GM12801 (cell line): ENCODE data around the gene CNIH3.

Experiments
- CTCF ChIP-seq: IDR thresholded peaks from one replicate; pipeline ENCODE4 v1.5.1; 2011; ENCODE audit warnings: control low read depth; ENCODE audit not compliant: insufficient read length; ENCODE audit errors: extremely low read depth

Gene CNIH3

DNA sequence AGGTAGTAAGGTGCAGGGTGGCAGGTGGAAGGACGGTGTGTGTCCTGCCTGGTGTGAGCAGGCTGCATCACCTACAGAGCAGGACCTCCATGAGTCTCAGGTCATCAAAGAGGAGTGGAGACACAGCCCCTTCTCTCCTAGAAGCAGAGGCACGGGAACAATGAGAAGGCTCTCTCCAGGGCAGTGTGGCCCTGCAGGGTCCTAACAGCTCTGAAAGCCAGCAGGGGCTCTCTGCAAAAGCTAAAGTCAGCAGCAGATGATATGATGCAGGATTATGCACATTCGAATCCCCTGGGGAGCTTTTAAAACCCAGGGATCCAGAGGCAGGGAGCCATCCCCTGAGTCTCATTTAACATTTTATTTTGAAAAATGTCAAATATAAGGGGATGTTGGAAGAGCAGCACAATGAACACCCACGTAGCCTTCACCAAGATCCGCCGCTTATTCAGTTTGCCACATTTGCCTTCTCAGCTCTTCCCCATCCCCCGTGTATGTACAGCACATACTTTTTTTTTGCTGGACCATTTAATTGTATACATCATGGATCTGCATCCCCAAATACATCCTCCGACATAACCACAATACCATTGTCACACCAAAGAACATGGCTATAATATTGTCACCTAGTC is 88.1 kb downstream of the CNIH3 start:
- TF ChIP-seq CTCF, result no peak

- no peak for TF ChIP-seq CTCF
Observed at GRCh38 chr1:224705578-224705977, 89.5 kb downstream of the CNIH3 start.

DNA sequence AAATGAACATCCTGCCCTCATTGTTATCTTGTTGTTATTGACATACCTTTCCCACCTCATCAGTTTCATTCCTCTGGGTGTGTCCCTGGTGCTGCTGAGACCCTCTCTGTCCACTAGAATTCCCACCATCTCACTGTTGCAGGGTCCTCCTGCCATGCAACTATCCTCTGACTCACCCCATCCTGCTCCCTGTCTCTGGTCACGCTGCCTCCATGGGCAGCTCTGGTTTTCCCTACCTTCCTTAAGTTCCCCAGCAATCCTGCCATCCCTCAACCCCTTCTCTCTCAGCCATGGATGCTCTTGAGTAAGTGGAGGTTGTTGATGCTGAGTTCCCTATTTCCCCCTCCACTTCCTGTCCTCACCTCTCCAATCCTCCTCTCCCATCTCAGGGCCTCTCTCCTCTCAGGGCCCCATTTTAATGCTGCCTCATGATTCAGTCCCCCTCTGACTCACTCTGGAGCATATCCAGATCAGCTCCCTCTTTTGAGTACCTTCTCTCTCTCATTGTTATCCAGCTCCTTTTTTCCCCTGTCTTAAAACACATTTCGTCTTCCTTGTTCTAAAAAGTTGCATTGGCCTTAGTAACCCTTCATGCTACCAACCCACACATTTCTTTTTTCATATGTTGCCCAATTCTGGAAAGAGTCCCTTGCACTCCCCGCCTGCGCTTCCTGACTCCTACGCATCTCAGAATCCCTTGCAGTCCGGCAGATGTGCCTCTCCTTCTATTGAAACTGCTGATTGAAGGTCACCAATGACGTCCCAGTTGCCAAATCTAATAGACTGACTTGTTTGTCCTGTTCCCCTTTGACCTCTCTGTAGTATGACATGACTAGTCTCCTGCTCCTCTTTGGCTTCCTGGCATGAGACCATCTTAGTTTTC is 92.0 kb downstream of the CNIH3 start:
- no peak for TF ChIP-seq CTCF

DNA sequence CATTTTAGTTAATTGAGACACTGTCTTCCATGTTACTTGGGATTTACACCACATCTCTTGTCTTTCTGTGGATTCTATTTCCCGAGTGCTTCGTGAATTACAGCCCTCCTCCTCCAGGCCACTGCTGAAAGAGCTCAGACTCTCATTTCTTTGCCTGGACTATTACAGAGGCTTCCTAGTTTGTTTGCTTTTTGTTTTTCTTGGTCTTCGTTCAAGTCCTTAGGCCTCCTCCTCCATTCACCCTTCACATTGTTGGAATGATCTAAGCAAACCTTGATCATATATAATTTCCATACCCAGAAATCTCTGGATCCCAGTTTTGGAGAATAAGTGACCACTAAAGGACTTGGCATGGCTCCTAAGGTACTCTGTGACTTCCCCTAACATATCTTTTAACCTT is 94.1 kb downstream of the CNIH3 start:
- no peak for TF ChIP-seq CTCF

GRCh38 chr1:224711876-224712275 is 95.8 kb downstream of the CNIH3 start:
- TF ChIP-seq CTCF, result no peak

DNA sequence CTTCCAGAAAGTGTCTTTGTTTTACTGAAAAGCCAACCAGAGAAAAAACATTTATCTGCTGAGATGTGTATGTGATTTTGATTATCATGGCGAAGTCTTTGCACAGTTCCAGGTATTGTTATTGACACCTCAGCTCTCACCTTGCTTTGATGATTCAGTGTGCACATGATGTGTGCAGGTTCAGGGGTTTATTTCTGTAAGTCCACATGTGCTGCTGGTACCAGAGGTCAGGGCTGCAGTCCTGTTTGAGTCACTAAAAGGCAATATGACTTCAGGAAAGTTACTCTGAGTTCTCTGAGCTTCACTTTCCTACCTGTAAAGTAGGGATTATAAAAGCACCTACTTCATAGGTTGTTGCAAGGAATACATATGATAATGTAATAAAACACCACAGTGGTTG is 97.1 kb downstream of the CNIH3 start:
- TF ChIP-seq CTCF, result no peak

DNA sequence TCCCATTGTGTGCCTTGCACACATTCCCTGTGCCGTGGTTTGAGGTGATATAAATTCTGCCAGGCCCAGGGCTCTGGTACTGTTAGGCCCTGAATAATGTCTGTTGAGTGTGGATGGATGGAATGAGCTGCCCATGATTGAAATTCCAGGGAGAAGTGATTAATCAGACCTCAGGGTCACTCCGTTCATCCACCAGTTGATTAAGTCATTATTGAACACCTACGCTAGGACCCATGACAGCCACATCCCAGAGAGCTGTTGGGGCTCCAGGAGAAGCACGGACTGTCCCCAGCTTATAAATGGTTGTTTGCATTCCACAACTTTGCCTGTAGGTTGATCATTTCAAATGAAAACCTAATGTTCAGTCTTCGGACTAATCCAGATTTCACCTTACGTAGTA is 98.4 kb downstream of the CNIH3 start:
- no peak for TF ChIP-seq CTCF
